Nephron progenitor cell (in vitro differentiated cells): ENCODE measurements around the gene APBB2.

Experiments used
- DNase-seq: peaks from one replicate; pipeline ENCODE4 v3.0.0; 2021
- H3K27ac Mint-ChIP-seq: 2 replicates; pipeline ENCODE4 v1.8.0; 2021; ENCODE audit warnings: mild to moderate bottlenecking, moderate library complexity, mixed read lengths
- H3K27me3 Mint-ChIP-seq: 2 replicates; pipeline ENCODE4 v1.8.0; 2021; ENCODE audit warnings: mild to moderate bottlenecking, low read depth, mixed read lengths; ENCODE audit not compliant: poor library complexity
- H3K36me3 Mint-ChIP-seq: 2 replicates; pipeline ENCODE4 v1.8.0; 2021; ENCODE audit warnings: low read depth, mixed read lengths
- H3K4me1 Mint-ChIP-seq: 2 replicates; pipeline ENCODE4 v1.8.0; 2021; ENCODE audit warnings: mixed read lengths
- H3K4me3 Mint-ChIP-seq: 2 replicates; pipeline ENCODE4 v1.8.0; 2021; ENCODE audit warnings: mild to moderate bottlenecking, moderate library complexity, mixed read lengths
- H3K9me3 Mint-ChIP-seq: 2 replicates; pipeline ENCODE4 v1.8.0; 2021; ENCODE audit warnings: mild to moderate bottlenecking, moderate library complexity, mixed read lengths
- TF ChIP-seq, protein P1 (sequence below): fragments of 200-600 bp; sonication (generic); IDR thresholded peaks from 2 replicates; pipeline ENCODE4 v1.5.0; 2021; ENCODE audit warnings: antibody characterized with exemption

APBB2 gene

DNA sequence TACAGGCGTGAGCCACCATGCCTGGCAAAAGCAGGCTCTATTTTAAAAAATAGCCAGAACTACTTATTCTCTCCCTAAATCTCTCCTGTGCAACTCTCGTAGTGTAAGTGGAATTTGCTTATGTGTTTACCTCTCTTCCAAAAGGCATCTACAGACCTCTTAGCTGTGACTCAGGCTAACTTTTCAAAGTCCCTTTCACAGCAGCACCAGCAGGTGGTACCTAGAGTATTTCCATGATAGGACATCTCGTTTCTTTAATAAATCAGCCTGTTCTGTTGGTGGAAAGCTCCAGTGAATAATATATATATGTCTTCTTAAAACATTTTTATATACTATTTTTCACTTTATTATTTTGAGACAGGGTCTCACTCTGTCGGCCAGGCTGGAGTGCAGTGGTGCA lies 375.6 kb downstream of the APBB2 start:
- H3K36me3 Mint-ChIP-seq: peaks cover 43% of the 10 kb centered on the region
- TF ChIP-seq, protein P1, sequence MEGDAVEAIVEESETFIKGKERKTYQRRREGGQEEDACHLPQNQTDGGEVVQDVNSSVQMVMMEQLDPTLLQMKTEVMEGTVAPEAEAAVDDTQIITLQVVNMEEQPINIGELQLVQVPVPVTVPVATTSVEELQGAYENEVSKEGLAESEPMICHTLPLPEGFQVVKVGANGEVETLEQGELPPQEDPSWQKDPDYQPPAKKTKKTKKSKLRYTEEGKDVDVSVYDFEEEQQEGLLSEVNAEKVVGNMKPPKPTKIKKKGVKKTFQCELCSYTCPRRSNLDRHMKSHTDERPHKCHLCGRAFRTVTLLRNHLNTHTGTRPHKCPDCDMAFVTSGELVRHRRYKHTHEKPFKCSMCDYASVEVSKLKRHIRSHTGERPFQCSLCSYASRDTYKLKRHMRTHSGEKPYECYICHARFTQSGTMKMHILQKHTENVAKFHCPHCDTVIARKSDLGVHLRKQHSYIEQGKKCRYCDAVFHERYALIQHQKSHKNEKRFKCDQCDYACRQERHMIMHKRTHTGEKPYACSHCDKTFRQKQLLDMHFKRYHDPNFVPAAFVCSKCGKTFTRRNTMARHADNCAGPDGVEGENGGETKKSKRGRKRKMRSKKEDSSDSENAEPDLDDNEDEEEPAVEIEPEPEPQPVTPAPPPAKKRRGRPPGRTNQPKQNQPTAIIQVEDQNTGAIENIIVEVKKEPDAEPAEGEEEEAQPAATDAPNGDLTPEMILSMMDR: no peak
- H3K4me1 Mint-ChIP-seq: peaks cover 63% of the 10 kb centered on the region

DNA sequence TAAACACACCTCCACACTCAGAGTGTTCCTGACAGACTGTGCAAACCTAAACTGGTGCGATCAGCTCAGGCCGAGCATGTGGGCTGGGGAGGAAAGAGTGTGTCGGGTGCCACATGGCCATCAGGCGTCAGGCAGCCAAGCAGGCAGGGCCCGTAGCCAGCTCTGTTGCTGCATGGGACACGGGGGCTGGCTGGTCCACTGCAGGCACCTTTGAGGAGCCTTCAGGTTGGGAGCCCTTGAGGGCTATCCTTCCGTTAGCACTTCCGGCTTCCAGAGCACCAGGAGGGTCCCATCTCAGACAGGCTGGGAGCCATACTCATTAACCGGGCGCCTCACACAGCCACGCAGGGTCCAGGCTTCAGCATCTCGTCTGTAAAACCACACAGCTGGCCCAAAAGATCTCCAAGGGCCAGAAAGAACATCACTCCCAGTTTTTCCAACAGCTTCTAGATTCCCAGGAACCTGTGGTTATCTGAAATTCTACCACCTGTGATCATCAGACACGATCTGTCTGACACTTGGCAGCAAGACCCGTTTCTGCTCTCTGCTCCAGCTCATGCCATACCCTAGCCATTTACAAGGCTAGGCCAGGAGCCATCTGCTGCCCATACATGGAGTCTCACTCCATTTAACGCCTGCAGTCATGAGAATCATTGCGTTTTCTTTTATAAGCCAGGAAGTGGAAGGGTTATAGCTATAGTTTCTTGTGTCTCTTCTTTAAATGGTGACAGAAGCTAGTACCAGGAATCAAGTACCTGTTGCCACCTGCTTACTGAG lies 377.1 kb downstream of the APBB2 start:
- TF ChIP-seq, protein P1: no peak
- H3K27ac Mint-ChIP-seq: no peak overlapping the region
- no peaks in the 10 kb centered on the region for H3K9me3 Mint-ChIP-seq
- no peak overlapping the region for H3K4me3 Mint-ChIP-seq
- DNase-seq: no peak
- H3K27me3 Mint-ChIP-seq: no peaks in the 10 kb centered on the region
- peaks cover 48% of the 10 kb centered on the region for H3K4me1 Mint-ChIP-seq
- H3K36me3 Mint-ChIP-seq: peaks cover 56% of the 10 kb centered on the region

More for the DNA sequence above, 375.6 kb downstream of the APBB2 start:
- no peaks in the 10 kb centered on the region for H3K9me3 Mint-ChIP-seq
- DNase-seq: no peak
- H3K27me3 Mint-ChIP-seq: no peaks in the 10 kb centered on the region
- no peak overlapping the region for H3K4me3 Mint-ChIP-seq
- no peak overlapping the region for H3K27ac Mint-ChIP-seq

DNA sequence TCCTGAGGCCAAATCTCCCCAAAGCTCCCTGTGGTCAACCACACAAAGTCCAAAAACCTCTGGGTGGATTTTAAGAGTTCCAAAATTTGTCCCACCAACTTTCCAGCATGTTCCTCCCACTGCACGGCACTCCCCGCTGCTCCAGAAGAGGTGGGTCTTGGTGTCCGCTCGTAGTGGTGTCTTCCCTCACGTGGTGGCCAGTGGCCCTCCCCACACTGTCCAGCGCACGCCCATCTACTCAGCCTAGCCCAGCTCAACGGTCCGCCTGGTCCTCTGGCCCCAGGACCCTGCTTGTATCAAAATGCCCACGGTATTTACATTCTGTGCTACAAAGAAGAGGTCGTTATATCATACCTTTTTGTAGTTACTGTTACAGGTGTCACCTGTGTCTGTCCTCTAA lies 381.1 kb downstream of the APBB2 start:
- Mint-ChIP-seq H3K27me3 (peaks cover 1% of the 10 kb centered on the region), H3K4me3 (no peak overlapping the region), H3K4me1 (peaks cover 34% of the 10 kb centered on the region), H3K27ac (no peak overlapping the region), H3K36me3 (peaks cover 67% of the 10 kb centered on the region), H3K9me3 (no peaks in the 10 kb centered on the region)
- DNase-seq: no peak
- TF ChIP-seq, protein P1: no peak

DNA sequence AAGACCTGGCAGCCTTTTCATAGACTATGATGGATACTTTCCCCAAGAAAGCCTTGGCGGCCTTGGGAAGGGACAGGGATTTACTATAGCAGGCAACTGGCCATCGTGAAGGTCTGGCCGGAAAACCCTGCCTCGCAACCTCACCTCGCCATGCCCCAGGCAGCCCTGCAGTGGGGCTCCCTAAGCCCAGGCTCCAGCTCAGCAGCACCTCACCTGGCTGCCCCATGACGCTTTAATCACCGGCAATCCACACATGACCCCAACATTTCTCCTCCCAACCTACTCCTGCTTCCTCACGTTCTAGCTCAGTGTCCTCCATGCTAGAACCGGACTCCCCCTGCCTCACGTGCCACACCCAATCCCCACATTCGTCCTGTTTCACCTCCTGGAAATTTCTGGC lies 382.2 kb downstream of the APBB2 start:
- Mint-ChIP-seq H3K4me3 (no peak overlapping the region), H3K4me1 (peaks cover 34% of the 10 kb centered on the region), H3K36me3 (peaks cover 72% of the 10 kb centered on the region), H3K27me3 (peaks cover 3% of the 10 kb centered on the region), H3K9me3 (no peaks in the 10 kb centered on the region), H3K27ac (no peak overlapping the region)
- no peak for DNase-seq
- TF ChIP-seq, protein P1: no peak

DNA sequence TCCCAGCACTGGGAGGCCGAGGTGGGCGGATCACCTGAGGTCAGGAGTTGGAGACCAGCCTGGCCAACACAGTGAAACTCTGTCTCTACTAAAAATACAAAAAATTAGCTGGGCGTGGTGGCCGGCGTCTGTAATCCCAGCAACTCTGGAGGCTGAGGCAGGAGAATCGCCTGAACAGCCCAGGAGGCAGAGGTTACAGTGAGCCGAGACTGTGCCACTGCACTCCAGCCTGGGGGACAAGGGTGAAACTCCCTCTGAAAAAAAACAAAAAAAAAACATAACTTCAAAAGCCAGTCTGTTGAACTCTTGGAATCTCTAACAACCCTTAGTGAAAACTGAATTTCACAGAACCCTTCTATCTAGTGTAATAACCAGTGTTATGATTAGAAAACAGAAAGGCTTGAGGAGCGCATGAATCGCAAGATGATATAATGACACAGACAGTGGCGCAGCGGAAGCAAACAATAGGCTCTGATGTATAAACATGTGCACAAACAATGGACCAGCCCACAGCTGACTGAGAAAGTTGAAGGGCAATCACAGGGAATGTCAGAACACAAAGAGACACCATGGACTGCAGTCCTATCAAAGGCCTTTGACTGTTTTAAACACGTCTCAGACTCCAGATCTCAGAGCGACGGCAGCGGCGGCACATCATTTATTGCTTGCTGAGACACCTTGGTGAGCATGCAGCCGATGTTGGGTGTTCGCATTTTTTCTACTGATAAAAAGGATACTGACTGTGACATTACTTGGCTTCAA lies 383.0 kb downstream of the APBB2 start:
- TF ChIP-seq, protein P1: no peak
- Mint-ChIP-seq H3K27ac (no peak overlapping the region), H3K4me1 (peaks cover 33% of the 10 kb centered on the region), H3K4me3 (no peak overlapping the region), H3K9me3 (no peaks in the 10 kb centered on the region), H3K27me3 (peaks cover 3% of the 10 kb centered on the region), H3K36me3 (peaks cover 74% of the 10 kb centered on the region)
- DNase-seq: no peak
